Colonic mucosa (tissue), 4 donors: ENCODE measurements around the gene MAP3K14. TPM values are rescaled to one million over a fixed set of nuclear protein-coding genes. Genes with fewer than 3 reads are reported as not detected.

Source experiments
- DNase-seq: peaks from one replicate; pipeline ENCODE4 v3.0.0-alpha.2; 2020
- H3K27ac ChIP-seq: fragments of 200-600 bp; one replicate; pipeline ENCODE4 v1.8.0; 2021
- H3K27me3 ChIP-seq: fragments of 200-600 bp; one replicate; pipeline ENCODE4 v1.8.0; 2021
- H3K36me3 ChIP-seq: fragments of 200-600 bp; one replicate; pipeline ENCODE4 v1.8.0; 2021
- H3K4me1 ChIP-seq: fragments of 200-600 bp; one replicate; pipeline ENCODE4 v1.8.0; 2021; ENCODE audit warnings: mild to moderate bottlenecking
- H3K4me3 ChIP-seq: fragments of 200-600 bp; one replicate; pipeline ENCODE4 v1.8.0; 2021
- H3K9ac ChIP-seq, 2 donors: one replicate each; pipeline ENCODE4 v1.7.0; 2013; ENCODE audit warnings: control low read depth in 2 of 2, low read depth in 2 of 2, low read length in 2 of 2
- H3K9me3 ChIP-seq: fragments of 200-600 bp; one replicate; pipeline ENCODE4 v1.8.0; 2021
- intact Hi-C: fragments of 100-400 bp; cut with DNase I; formaldehyde crosslinking; loops from one replicate; pipeline ENCODE4 v1.14.1; 2022
- total RNA-seq, 2 donors: library from RNA; stranded (reverse); fragmentation: NEBNext Ultra II Directional in 1 of 2; extraction: Animal tissue kit (Norgen Biotek cat#: 25700) in 1 of 2; gene quantifications; one replicate each; pipeline ENCODE4 v1.2.1, GENCODE V29; 2021
- TF ChIP-seq, protein P1 (sequence below): fragments of 200-600 bp; IDR thresholded peaks from one replicate; pipeline ENCODE4 v1.8.0; 2022; ENCODE audit warnings: antibody characterized with exemption, mild to moderate bottlenecking
- donor health status: healthy.
- donor health status: DM: no; HTN: no; CAD: no.
- donor health status: DM: no; HTN: no; CAD: no.

MAP3K14 gene
- total RNA-seq, 2 donors from 2014 or later = 11.1 to 15.0 TPM

- DNase-seq = peak; percentile 47
- no peaks in the 10 kb centered on the region for H3K9me3 ChIP-seq
- TF ChIP-seq, protein P1, sequence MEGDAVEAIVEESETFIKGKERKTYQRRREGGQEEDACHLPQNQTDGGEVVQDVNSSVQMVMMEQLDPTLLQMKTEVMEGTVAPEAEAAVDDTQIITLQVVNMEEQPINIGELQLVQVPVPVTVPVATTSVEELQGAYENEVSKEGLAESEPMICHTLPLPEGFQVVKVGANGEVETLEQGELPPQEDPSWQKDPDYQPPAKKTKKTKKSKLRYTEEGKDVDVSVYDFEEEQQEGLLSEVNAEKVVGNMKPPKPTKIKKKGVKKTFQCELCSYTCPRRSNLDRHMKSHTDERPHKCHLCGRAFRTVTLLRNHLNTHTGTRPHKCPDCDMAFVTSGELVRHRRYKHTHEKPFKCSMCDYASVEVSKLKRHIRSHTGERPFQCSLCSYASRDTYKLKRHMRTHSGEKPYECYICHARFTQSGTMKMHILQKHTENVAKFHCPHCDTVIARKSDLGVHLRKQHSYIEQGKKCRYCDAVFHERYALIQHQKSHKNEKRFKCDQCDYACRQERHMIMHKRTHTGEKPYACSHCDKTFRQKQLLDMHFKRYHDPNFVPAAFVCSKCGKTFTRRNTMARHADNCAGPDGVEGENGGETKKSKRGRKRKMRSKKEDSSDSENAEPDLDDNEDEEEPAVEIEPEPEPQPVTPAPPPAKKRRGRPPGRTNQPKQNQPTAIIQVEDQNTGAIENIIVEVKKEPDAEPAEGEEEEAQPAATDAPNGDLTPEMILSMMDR = no peak
- H3K27me3 ChIP-seq = peaks cover 18% of the 10 kb centered on the region
- no peaks in the 10 kb centered on the region for H3K36me3 ChIP-seq
- H3K27ac ChIP-seq = peak within 1 kb of the TSS; percentile 84
- peak within 1 kb of the TSS; percentile 76 for H3K9ac ChIP-seq
- no peaks in the 10 kb centered on the region for H3K4me1 ChIP-seq
- peak within 1 kb of the TSS; percentile 42 for H3K4me3 ChIP-seq
- intact Hi-C loops = loop anchor here (2.0 kb wide), 1 partner anchor 163 kb away; no protein-coding TSS in a partner anchor
Observed at GRCh38 chr17:45221081-45222013, 95.5 kb downstream of the MAP3K14 start, which contains the start of gene FMNL1. TSS of gene FMNL1 (plus strand) at chr17:45221885. CDS start at chr17:45222125, 240 bp downstream.

DNA sequence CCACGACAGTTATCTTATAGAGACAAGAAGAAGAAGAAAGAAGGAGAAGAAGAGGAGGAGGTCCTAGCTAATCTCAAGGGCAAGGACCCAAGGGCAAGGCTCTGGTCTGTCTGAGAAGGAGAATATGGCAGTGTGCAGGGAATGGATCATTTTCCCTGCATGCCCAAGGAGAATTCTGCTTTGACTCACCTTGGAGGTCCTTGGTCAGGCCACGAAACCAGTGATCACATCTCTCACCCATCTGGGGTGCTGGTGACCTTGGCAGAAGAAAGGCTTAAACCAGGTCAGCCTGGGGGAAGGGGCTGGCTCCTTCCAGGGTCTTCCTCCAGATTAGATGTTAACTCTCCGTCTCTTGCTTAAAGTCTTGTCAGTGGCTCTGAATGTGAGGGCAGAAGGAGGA is 96.7 kb downstream of the MAP3K14 start:
- no peak for DNase-seq

GRCh38 chr17:45218895-45219661 is 97.7 kb downstream of the MAP3K14 start:
- TF ChIP-seq, protein P1 = peak; percentile 91
- no peak overlapping the region for H3K9ac ChIP-seq
- H3K4me1 ChIP-seq = no peaks in the 10 kb centered on the region
- intact Hi-C loops = no loop called here
- H3K27ac ChIP-seq = no peak overlapping the region
- no peaks in the 10 kb centered on the region for H3K9me3 ChIP-seq
- H3K27me3 ChIP-seq = peaks cover 18% of the 10 kb centered on the region
- H3K36me3 ChIP-seq = no peaks in the 10 kb centered on the region
- H3K4me3 ChIP-seq = no peak overlapping the region
- peak; percentile 94 for DNase-seq

More for the DNA sequence above, 96.7 kb downstream of the MAP3K14 start:
- no peaks in the 10 kb centered on the region for H3K4me1 ChIP-seq
- H3K27me3 ChIP-seq = peaks cover 18% of the 10 kb centered on the region
- H3K9ac ChIP-seq = no peak overlapping the region
- intact Hi-C loops = loop anchor here (2.0 kb wide), 1 partner anchor 165 kb away; no protein-coding TSS in a partner anchor
- no peaks in the 10 kb centered on the region for H3K9me3 ChIP-seq
- TF ChIP-seq, protein P1 = no peak
- H3K27ac ChIP-seq = no peak overlapping the region
- H3K36me3 ChIP-seq = no peaks in the 10 kb centered on the region
- H3K4me3 ChIP-seq = no peak overlapping the region

Other genes with a start within 250 kb of the MAP3K14 start
- 100 to 1,000 TPM; 300 to 312 TPM for gene PLCD3, start 184.5 kb downstream of the MAP3K14 start, total RNA-seq
- gene ACBD4, start 181.3 kb downstream of the MAP3K14 start, total RNA-seq = 10 to 100 TPM; 13.0 to 16.6 TPM
- 10 to 100 TPM; 37.0 to 38.4 TPM for gene HEXIM1, start 168.5 kb downstream of the MAP3K14 start, total RNA-seq
- gene HEXIM2, start 155.1 kb downstream of the MAP3K14 start, total RNA-seq = 1 to 10 TPM; 7.2 to 8.1 TPM
- gene FMNL1, start 95.1 kb downstream of the MAP3K14 start, total RNA-seq = 1 to 10 TPM; 6.8 to 8.4 TPM
- not detected for gene SPATA32, start 54.9 kb downstream of the MAP3K14 start, total RNA-seq
- gene ARHGAP27, start 115.8 kb upstream of the MAP3K14 start, total RNA-seq = 100 to 1,000 TPM; 107 to 165 TPM
- 10 to 100 TPM; 50.7 to 61.3 TPM for gene PLEKHM1, start 173.7 kb upstream of the MAP3K14 start, total RNA-seq